ENCODE measurements around the gene FOLR3. TPM values are rescaled to one million over a fixed set of nuclear protein-coding genes. Genes with fewer than 3 reads are reported as not detected.

Gene FOLR3
- total and polyA plus RNA-seq, 4 experiments from 2014 or later = not detected

DNA sequence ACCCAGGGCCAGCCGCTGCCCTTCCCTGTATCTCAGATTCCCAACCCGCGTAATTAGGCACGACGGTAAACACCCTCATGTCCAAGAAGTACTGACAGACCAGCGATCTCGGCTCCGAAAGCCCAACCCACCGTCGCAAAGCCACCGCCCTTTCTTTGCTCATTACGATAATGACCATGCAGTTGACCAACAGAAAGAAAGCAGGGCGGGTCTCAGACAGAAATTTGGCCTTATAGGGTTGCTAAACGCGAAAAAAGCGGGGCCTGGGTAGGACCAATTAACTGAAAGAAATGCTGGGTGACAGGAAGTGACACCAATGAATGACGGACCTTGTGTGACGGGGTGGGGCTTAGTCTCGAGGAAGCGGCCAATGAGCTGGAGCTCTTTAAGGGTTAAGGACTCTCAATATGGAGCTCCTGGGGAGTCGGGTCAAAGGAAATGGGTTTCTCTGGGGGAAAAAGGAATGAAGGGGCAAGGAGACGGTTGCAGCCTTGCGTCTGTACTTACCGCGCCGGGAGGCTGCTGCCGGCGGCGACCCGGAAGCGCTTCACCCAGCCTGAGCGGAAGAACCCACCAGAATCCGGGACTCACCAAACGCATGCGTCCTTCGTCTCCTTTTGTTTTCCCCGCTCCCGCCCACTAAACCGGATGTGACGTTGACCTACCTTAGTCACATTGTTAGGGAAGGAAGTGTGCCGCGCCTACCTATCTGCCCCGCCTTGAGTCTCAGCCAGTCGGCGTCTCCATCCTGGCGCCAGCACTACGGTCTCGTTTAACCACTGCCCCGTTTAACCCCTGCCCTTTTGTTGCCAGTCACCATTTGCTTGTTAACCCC lies 23.2 kb upstream of the FOLR3 start, which contains the start of gene ANAPC15:
ANAPC15 (minus strand) TSS at position 553 of the 835 bp plus-strand sequence. CDS start 1,419 bp downstream, outside the sequence.
- Mint-ChIP-seq H3K36me3 (peaks cover 12 to 19% of the 10 kb centered on the region in 2 donors), H3K9me3 (no peaks in the 10 kb centered on the region), H3K27ac (peak within 1 kb of the TSS; percentile 98 to 100 (median 99)), H3K27me3 (peaks cover 2 to 3% of the 10 kb centered on the region in 2 donors), H3K4me1 (peaks cover 15 to 34% (median 23%) of the 10 kb centered on the region in 4 donors), H3K4me3 (peak within 1 kb of the TSS; percentile 96 to 99 (median 97))
- H3K36me3 ChIP-seq (ENCODE audit: insufficient read depth, low read length) = no peaks in the 10 kb centered on the region
- H3K9me3 ChIP-seq (ENCODE audit: control insufficient read depth in 1 of 2, low read length in 2 of 2) = no peaks in the 10 kb centered on the region
- no peaks in the 10 kb centered on the region for H3K27me3 ChIP-seq (ENCODE audit: insufficient read depth, low read length)
- CTCF ChIA-PET (ENCODE audit: partially characterized antibody) = interaction anchor here (0.8 to 3.5 kb wide), 7 partner anchors 8 to 111 kb away, joined by 3 to 11 read pairs (median 5); no protein-coding TSS in a partner anchor
- intact Hi-C loops (cut with micrococcal nuclease) = loop anchor here (1.0 to 2.0 kb wide), 6 partner anchors 9 to 184 kb away; partner anchors contain the start of genes LAMTOR1, LRRC51, NUMA1 and XNDC1N
- peak; percentile 98 to 100 (median 99) for DNase-seq
- peak within 1 kb of the TSS; percentile 79 to 97 for H3K4me3 ChIP-seq (ENCODE audit: low read length in 2 of 2)
- POLR2A ChIA-PET (ENCODE audit: partially characterized antibody) = interaction anchor here (0.7 to 3.9 kb wide), 23 partner anchors 10 to 682 kb away, joined by 3 to 64 read pairs (median 5); partner anchors contain the start of genes IL18BP, INPPL1, LAMTOR1 and RNF121
- peaks cover 18% of the 10 kb centered on the region for H3K4me1 ChIP-seq (ENCODE audit: insufficient read depth, low read length)
- peak within 1 kb of the TSS; percentile 97 for H3K27ac ChIP-seq (ENCODE audit: low read depth, low read length)

DNA sequence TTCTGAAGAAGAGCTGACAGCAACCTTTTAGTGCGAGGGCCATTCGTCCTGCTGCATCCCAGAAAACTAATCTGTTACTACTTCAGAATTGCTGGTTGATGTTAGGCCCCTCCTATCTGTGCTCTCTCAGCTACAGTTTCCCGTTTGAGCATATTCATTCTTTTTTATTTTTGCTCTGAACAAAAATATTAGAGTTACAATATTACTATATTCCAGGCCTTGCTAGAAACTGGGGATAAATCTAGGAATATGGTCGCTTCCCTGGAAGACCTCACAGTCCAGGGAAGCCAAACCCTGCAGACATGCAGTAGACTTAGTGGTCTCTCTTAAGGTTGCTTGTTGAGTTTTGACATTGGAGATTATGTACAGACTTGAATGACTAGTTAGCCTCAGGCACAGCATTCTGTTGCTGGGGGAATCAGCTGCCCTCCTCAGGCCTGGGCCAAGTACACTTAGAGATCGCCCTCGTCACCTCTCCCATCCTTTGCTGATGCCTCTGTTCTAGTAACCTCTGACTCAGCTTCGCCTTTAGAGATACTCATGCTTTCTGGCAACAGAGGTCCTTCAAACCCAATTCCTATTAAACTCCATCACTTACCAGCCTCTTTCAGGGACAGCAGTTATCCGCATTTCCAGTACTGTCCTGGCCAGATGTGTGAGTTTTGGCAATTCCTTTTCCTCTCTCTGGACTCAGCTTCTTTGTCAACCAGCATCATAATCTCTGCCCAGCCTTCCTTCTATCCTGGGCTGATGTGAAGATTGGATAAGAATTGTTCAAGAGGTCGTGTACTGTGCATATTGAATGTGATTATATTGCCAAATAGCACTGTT lies 22.3 kb upstream of the FOLR3 start:
- POLR2A ChIA-PET (ENCODE audit: partially characterized antibody) = interaction anchor here (0.7 to 3.9 kb wide), 23 partner anchors 10 to 681 kb away, joined by 3 to 64 read pairs (median 5); partner anchors contain the start of genes IL18BP, INPPL1, LAMTOR1 and RNF121
- peaks cover 15 to 34% (median 23%) of the 10 kb centered on the region in 4 donors for H3K4me1 Mint-ChIP-seq
- peaks cover 9 to 16% of the 10 kb centered on the region in 2 donors for H3K36me3 Mint-ChIP-seq
- intact Hi-C loops (cut with micrococcal nuclease) = loop anchor here (1.0 to 2.0 kb wide), 6 partner anchors 10 to 185 kb away; partner anchors contain the start of genes LAMTOR1, LRRC51, NUMA1 and XNDC1N
- no peaks in the 10 kb centered on the region for H3K27me3 ChIP-seq (ENCODE audit: insufficient read depth, low read length)
- peak overlapping the region; percentile 79 to 97 for H3K4me3 ChIP-seq (ENCODE audit: low read length in 2 of 2)
- H3K27ac Mint-ChIP-seq = peak overlapping the region; percentile 98 to 100 (median 99)
- H3K4me1 ChIP-seq (ENCODE audit: insufficient read depth, low read length) = peaks cover 18% of the 10 kb centered on the region
- H3K27ac ChIP-seq (ENCODE audit: low read depth, low read length) = peak overlapping the region; percentile 97
- no peaks in the 10 kb centered on the region for H3K36me3 ChIP-seq (ENCODE audit: insufficient read depth, low read length)
- no peaks in the 10 kb centered on the region for H3K9me3 Mint-ChIP-seq
- no peak for DNase-seq
- H3K27me3 Mint-ChIP-seq = peaks cover 2 to 3% of the 10 kb centered on the region in 2 donors
- CTCF ChIA-PET (ENCODE audit: partially characterized antibody) = interaction anchor here (0.8 to 3.5 kb wide), 7 partner anchors 9 to 110 kb away, joined by 3 to 11 read pairs (median 5); no protein-coding TSS in a partner anchor
- no peaks in the 10 kb centered on the region for H3K9me3 ChIP-seq (ENCODE audit: control insufficient read depth in 1 of 2, low read length in 2 of 2)
- H3K4me3 Mint-ChIP-seq = peak overlapping the region; percentile 96 to 99 (median 97)

DNA sequence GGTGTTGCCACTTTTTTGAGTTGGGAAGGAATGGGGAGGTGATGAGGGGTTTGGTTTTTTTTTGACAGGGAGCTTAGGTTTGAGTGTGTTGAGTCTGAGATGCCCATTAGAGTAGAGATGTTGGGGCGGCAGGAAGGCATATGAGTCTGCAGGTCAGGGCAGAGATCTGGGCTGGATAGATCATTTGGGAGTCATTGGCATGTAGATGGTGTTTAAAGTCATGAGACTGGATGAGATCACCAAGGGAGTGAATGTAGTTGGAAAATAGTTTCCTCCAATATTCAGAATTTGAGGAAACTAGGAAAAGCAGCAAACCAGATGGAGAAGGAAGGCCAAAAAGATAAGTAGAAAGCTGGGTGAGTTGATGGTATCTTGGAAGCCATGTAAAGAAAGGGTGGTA lies 21.0 kb upstream of the FOLR3 start:
- H3K27me3 Mint-ChIP-seq = peaks cover 3 to 4% of the 10 kb centered on the region in 2 donors
- ChIA-PET POLR2A (ENCODE audit: partially characterized antibody) (no interaction called here), CTCF (ENCODE audit: partially characterized antibody) (interaction anchor here (1.3 to 3.5 kb wide), 2 partner anchors 29 to 89 kb away, joined by 3 to 11 read pairs; no protein-coding TSS in a partner anchor)
- H3K4me3 Mint-ChIP-seq = no peak overlapping the region
- peak overlapping the region in 5 of 7 donors; percentile 5 to 99 (median 71) for H3K27ac Mint-ChIP-seq
- H3K36me3 Mint-ChIP-seq = peaks cover 9 to 14% of the 10 kb centered on the region in 2 donors
- no peaks in the 10 kb centered on the region for H3K9me3 Mint-ChIP-seq
- intact Hi-C loops (cut with micrococcal nuclease) = no loop called here
- no peak overlapping the region for H3K4me3 ChIP-seq (ENCODE audit: low read length in 2 of 2)
- peaks cover 15 to 34% (median 23%) of the 10 kb centered on the region in 4 donors for H3K4me1 Mint-ChIP-seq
- H3K4me1 ChIP-seq (ENCODE audit: insufficient read depth, low read length) = peaks cover 18% of the 10 kb centered on the region
- no peaks in the 10 kb centered on the region for H3K9me3 ChIP-seq (ENCODE audit: control insufficient read depth in 1 of 2, low read length in 2 of 2)
- DNase-seq = no peak
- no peaks in the 10 kb centered on the region for H3K36me3 ChIP-seq (ENCODE audit: insufficient read depth, low read length)
- no peak overlapping the region for H3K27ac ChIP-seq (ENCODE audit: low read depth, low read length)
- H3K27me3 ChIP-seq (ENCODE audit: insufficient read depth, low read length) = no peaks in the 10 kb centered on the region

DNA sequence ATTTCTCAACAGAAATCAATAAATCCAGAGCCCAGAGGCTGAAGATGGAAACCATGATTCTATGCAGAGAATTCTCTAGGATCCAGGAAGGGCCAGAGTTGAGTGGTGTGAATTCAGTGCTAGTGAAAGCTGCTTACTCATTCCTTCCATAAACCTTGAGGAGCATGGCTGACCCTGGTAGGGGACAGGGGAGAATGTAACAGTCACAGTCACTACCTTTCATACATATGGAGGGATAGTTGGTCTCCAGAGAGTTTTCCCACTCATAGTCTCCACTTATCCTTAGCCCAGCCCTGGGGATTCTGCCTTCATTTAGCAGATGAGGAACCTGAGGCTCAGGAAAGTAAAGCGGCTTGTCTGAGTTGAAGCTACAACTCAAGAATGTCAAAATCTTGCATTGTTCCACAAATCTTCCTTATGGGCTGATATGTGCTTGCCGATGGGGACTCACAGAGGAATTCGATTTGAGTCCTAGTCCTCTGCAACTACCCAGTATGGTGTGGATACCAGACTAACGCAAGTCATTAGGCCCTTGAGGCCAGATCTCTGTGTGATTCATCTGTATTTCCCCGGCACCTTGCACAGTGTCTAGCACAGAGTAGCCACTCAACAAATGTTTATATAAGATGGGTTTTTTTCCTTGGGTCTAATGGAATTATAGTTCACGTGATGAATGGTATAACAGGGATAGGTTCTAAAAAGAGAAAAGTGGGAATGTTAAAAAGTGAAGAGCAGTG lies 19.3 kb upstream of the FOLR3 start:
- no peak overlapping the region for H3K4me3 Mint-ChIP-seq
- Histone ChIP-seq H3K4me3 (ENCODE audit: low read length in 2 of 2) (no peak overlapping the region), H3K36me3 (ENCODE audit: insufficient read depth, low read length) (no peaks in the 10 kb centered on the region), H3K27me3 (ENCODE audit: insufficient read depth, low read length) (no peaks in the 10 kb centered on the region), H3K4me1 (ENCODE audit: insufficient read depth, low read length) (peaks cover 17% of the 10 kb centered on the region), H3K27ac (ENCODE audit: low read depth, low read length) (no peak overlapping the region), H3K9me3 (ENCODE audit: control insufficient read depth in 1 of 2, low read length in 2 of 2) (no peaks in the 10 kb centered on the region)
- no peaks in the 10 kb centered on the region for H3K9me3 Mint-ChIP-seq
- ChIA-PET POLR2A (ENCODE audit: partially characterized antibody) (no interaction called here), CTCF (ENCODE audit: partially characterized antibody) (no interaction called here)
- peaks cover 13 to 25% (median 20%) of the 10 kb centered on the region in 4 donors for H3K4me1 Mint-ChIP-seq
- no peak for DNase-seq
- peaks cover 0 to 9% of the 10 kb centered on the region in 2 donors for H3K36me3 Mint-ChIP-seq
- intact Hi-C loops (cut with micrococcal nuclease) = no loop called here
- H3K27me3 Mint-ChIP-seq = peaks cover 7 to 8% of the 10 kb centered on the region in 2 donors
- peak overlapping the region in 1 of 7 donors; percentile 36 for H3K27ac Mint-ChIP-seq

DNA sequence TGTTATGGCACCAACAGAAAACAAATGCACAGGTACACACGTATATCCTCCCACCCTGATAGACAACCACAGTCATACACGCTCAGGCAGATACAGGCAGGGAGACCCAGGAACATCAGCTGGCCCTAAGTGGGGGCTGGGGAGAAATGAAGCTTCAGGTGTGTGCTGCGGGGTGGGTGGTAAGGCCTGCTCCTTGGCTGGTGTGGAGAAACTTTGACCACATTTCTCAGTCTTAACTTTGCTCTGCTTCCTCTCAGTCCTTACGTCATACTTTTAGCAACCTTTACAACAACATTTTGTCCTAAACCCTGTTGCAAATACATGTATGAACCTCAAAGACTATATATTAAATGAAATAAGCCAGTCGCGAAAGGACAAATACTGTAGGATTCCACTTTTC lies 16.3 kb upstream of the FOLR3 start:
- H3K27ac ChIP-seq (ENCODE audit: low read depth, low read length) = no peak overlapping the region
- H3K4me3 ChIP-seq (ENCODE audit: low read length in 2 of 2) = no peak overlapping the region
- Mint-ChIP-seq H3K4me1 (no peaks in the 10 kb centered on the region), H3K9me3 (no peaks in the 10 kb centered on the region), H3K27ac (no peak overlapping the region), H3K27me3 (peaks cover 7 to 11% of the 10 kb centered on the region in 2 donors), H3K36me3 (no peaks in the 10 kb centered on the region), H3K4me3 (no peak overlapping the region)
- CTCF ChIA-PET (ENCODE audit: partially characterized antibody) = no interaction called here
- no peaks in the 10 kb centered on the region for H3K9me3 ChIP-seq (ENCODE audit: control insufficient read depth in 1 of 2, low read length in 2 of 2)
- H3K4me1 ChIP-seq (ENCODE audit: insufficient read depth, low read length) = no peaks in the 10 kb centered on the region
- POLR2A ChIA-PET (ENCODE audit: partially characterized antibody) = interaction anchor here (0.7 kb wide), 1 partner anchor 81 kb away, joined by 3 read pairs; no protein-coding TSS in a partner anchor
- DNase-seq = no peak
- intact Hi-C loops (cut with micrococcal nuclease) = no loop called here
- no peaks in the 10 kb centered on the region for H3K36me3 ChIP-seq (ENCODE audit: insufficient read depth, low read length)
- no peaks in the 10 kb centered on the region for H3K27me3 ChIP-seq (ENCODE audit: insufficient read depth, low read length)

DNA sequence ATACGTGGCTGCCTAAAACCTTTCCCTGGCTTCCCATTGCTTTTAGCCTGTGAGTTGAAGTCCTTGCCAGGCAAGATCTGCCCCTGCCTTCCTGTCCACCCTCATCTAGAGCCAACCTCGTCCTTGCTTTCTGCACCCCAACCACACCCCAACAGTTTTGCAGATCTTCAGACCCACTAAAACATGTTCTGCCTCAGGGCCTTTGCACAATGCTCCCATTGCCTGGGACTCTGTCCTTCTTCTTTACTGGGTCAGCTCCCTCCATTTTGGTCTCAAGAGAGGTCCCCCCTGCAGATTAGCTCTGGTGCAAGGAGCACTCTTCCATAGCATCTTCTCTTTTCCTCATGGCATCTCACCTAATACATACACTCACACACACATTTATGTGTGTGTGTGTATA lies 14.6 kb upstream of the FOLR3 start:
- H3K36me3 ChIP-seq (ENCODE audit: insufficient read depth, low read length) = no peaks in the 10 kb centered on the region
- ChIA-PET POLR2A (ENCODE audit: partially characterized antibody) (no interaction called here), CTCF (ENCODE audit: partially characterized antibody) (interaction anchor here (0.7 kb wide), 1 partner anchor 602 kb away, joined by 3 read pairs; no protein-coding TSS in a partner anchor)
- Mint-ChIP-seq H3K4me3 (no peak overlapping the region), H3K27ac (no peak overlapping the region), H3K36me3 (no peaks in the 10 kb centered on the region), H3K4me1 (no peaks in the 10 kb centered on the region), H3K27me3 (peaks cover 9 to 11% of the 10 kb centered on the region in 2 donors), H3K9me3 (peaks cover 0 to 2% (median 0%) of the 10 kb centered on the region in 8 donors)
- no peak overlapping the region for H3K4me3 ChIP-seq (ENCODE audit: low read length in 2 of 2)
- H3K27me3 ChIP-seq (ENCODE audit: insufficient read depth, low read length) = no peaks in the 10 kb centered on the region
- DNase-seq = no peak
- no peaks in the 10 kb centered on the region for H3K9me3 ChIP-seq (ENCODE audit: control insufficient read depth in 1 of 2, low read length in 2 of 2)
- no peak overlapping the region for H3K27ac ChIP-seq (ENCODE audit: low read depth, low read length)
- intact Hi-C loops (cut with micrococcal nuclease) = no loop called here
- no peaks in the 10 kb centered on the region for H3K4me1 ChIP-seq (ENCODE audit: insufficient read depth, low read length)

Data from CD4-positive, alpha-beta memory T cell (primary cell).